HG03571 (cell line): Measurements from ENCODE around the gene PRRT2.
A peak's percentile ranks its signal among the peaks of the same experiment; 100 is the strongest.

Experiments used
- ATAC-seq: cut with Tn5 transposase; IDR thresholded peaks from one replicate; pipeline ENCODE4 v1.9.1; 2021; ENCODE audit not compliant: unreplicated experiment

Gene PRRT2

GRCh38 chr16:29860218-29860617 is 48.2 kb downstream of the PRRT2 start:
- ATAC-seq, result no peak

GRCh38 chr16:29862383-29862883 is 50.4 kb downstream of the PRRT2 start:
- ATAC-seq, result no peak

- peak; percentile 84 for ATAC-seq
Measured at GRCh38 chr16:29862884-29863668, 51.1 kb downstream of the PRRT2 start, which contains the start of gene CDIPT. Gene CDIPT (minus strand): TSS chr16:29863226. CDS start chr16:29862857, 369 bp downstream.

- ATAC-seq, result no peak
Measured at GRCh38 chr16:29863669-29863984, 51.6 kb downstream of the PRRT2 start.

- no peak for ATAC-seq
Measured at GRCh38 chr16:29864205-29864604, 52.2 kb downstream of the PRRT2 start.
